ENCODE data around the gene RBBP8. TPM values are rescaled to one million over a fixed set of nuclear protein-coding genes. Genes with fewer than 3 reads are reported as not detected.

Gene RBBP8
- total RNA-seq, 3 donors from 2014 or later (not counting 1 experiment from before 2014, with no cell fraction given), result 11.6 to 18.7 (median 12.1) TPM

DNA sequence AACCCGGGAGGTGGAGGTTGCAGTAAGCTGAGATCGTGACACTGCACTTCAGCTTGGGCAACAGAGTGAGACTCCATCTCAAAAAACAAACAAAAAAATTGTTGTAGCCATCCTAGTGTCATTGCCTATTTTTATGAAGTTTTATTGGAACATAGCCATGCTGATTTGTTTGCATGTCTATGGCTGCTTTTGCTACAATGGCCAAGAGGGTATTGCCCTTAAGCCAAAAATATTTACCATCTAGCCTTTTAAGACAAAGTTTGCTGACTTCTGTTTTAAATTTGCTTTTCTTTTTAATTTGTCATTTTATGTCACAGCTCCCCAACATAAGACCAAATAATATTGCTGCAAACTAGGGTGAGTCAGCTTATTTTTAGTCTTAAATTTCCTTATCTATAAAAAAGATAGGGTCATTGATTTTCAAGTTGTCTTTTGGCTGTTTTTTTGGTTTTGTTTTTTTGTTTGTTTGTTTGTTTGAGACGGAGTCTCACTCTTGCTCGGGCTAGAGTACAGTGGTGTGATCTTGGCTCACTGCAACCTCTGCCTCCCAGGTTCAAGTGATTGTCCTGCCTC is 132.2 kb downstream of the RBBP8 start:
- Mint-ChIP-seq H3K27me3 (ENCODE audit: low read depth in 2 of 2) (no peaks in the 10 kb centered on the region), H3K4me1 (peaks cover 25 to 43% of the 10 kb centered on the region in 2 donors), H3K36me3 (no peaks in the 10 kb centered on the region), H3K27ac (no peak overlapping the region), H3K9me3 (peaks cover 0 to 6% of the 10 kb centered on the region in 2 donors), H3K4me3 (no peak overlapping the region)
- WGBS (ENCODE audit: insufficient coverage), result 99% methylated on average over 4 of the region's 4 CpGs
- Histone ChIP-seq H3K4me1 (ENCODE audit: control insufficient read depth, insufficient read depth, low read length) (peaks cover 31% of the 10 kb centered on the region), H3K36me3 (ENCODE audit: control insufficient read depth, insufficient read depth, low read length) (no peaks in the 10 kb centered on the region), H3K27me3 (ENCODE audit: control insufficient read depth, insufficient read depth, low read length) (no peaks in the 10 kb centered on the region), H3K27ac (ENCODE audit: low read length) (no peak overlapping the region), H3K4me3 (ENCODE audit: low read length) (no peak overlapping the region), H3K9me3 (ENCODE audit: control insufficient read depth, insufficient read depth, low read length) (peaks cover 3% of the 10 kb centered on the region)
- TF ChIP-seq, protein P1, sequence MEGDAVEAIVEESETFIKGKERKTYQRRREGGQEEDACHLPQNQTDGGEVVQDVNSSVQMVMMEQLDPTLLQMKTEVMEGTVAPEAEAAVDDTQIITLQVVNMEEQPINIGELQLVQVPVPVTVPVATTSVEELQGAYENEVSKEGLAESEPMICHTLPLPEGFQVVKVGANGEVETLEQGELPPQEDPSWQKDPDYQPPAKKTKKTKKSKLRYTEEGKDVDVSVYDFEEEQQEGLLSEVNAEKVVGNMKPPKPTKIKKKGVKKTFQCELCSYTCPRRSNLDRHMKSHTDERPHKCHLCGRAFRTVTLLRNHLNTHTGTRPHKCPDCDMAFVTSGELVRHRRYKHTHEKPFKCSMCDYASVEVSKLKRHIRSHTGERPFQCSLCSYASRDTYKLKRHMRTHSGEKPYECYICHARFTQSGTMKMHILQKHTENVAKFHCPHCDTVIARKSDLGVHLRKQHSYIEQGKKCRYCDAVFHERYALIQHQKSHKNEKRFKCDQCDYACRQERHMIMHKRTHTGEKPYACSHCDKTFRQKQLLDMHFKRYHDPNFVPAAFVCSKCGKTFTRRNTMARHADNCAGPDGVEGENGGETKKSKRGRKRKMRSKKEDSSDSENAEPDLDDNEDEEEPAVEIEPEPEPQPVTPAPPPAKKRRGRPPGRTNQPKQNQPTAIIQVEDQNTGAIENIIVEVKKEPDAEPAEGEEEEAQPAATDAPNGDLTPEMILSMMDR (IDR thresholded peaks at IDR 0.05), result no peak
- intact Hi-C loops (cut with micrococcal nuclease), result no loop called here
- DNase-seq, result no peak
- no peak for ATAC-seq

DNA sequence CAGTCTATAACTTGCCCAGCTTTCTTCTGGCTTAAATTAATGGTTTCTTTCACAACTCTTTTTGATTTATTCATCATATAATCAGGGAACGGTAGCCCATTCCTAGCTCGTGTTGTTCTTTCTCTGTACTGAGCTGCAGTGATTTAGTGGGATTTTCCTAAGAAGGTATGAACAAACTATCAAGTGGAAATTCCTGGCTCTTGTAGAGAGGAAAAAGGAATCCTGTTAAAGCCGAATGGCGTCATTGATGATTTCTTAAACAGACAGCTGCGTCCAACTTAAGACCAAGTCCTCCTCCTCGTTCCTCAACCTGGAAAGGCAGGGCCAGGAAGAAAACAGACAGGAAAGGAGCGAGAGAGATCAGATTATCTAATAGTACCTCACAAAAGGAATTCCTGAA is 132.9 kb downstream of the RBBP8 start:
- H3K4me3 Mint-ChIP-seq, result no peak overlapping the region
- Histone ChIP-seq H3K27ac (ENCODE audit: low read length) (no peak overlapping the region), H3K4me3 (ENCODE audit: low read length) (no peak overlapping the region), H3K4me1 (ENCODE audit: control insufficient read depth, insufficient read depth, low read length) (peaks cover 38% of the 10 kb centered on the region), H3K27me3 (ENCODE audit: control insufficient read depth, insufficient read depth, low read length) (no peaks in the 10 kb centered on the region), H3K9me3 (ENCODE audit: control insufficient read depth, insufficient read depth, low read length) (peaks cover 3% of the 10 kb centered on the region), H3K36me3 (ENCODE audit: control insufficient read depth, insufficient read depth, low read length) (no peaks in the 10 kb centered on the region)
- H3K4me1 Mint-ChIP-seq, result peaks cover 33 to 50% of the 10 kb centered on the region in 2 donors
- no peaks in the 10 kb centered on the region for H3K27me3 Mint-ChIP-seq (ENCODE audit: low read depth in 2 of 2)
- 98% methylated on average over 6 of the region's 7 CpGs for WGBS (ENCODE audit: insufficient coverage)
- no peak for ATAC-seq
- TF ChIP-seq, protein P1 (IDR thresholded peaks at IDR 0.05), result no peak
- H3K36me3 Mint-ChIP-seq, result no peaks in the 10 kb centered on the region
- peaks cover 0 to 6% of the 10 kb centered on the region in 2 donors for H3K9me3 Mint-ChIP-seq
- no peak for DNase-seq
- no peak overlapping the region for H3K27ac Mint-ChIP-seq
- intact Hi-C loops (cut with micrococcal nuclease), result no loop called here

DNA sequence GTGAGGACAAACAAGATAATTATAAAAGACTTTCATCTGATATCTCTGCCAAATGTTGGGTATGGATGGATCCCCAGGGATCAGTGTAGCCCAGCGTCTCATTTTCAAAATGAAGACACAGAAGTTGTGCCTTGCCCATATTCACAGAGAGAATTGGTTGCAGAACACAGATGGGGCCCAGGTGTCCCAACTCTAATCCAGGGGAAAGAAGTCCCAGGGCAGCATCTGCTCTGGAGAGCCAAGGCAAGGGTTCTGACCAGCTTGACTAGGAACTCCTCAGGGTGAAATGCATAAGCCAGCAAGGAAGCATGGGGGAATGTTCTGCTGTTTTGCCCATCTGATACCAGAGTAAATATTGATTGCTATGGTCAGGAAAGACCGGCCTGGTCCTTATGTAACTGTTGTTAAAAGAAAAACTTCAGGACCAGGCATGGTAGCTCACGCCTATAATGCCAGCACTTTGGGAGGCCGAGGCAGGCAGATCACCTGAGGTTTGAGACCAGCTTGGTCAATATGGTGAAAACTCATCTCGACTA is 133.4 kb downstream of the RBBP8 start:
- H3K36me3 ChIP-seq (ENCODE audit: control insufficient read depth, insufficient read depth, low read length), result no peaks in the 10 kb centered on the region
- TF ChIP-seq, protein P1 (IDR thresholded peaks at IDR 0.05), result no peak

DNA sequence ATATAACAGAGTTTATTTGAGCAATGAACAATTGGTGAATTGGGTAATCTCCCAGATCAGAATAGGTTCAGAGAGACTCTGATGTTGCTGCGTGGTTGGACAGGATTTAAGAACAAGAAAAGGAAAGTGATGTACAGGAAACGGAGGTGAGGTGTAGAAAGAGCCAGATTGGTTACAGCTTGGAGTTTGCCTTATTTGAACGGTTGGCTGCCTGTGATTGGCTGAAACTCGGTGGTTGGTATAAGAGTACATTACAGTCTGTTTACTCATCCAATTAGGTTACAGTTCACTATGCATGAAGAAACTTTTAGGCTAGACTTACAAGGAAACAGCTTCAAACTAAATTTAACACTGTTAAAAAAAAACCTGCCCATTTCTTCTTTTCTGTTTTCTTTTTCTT is 134.1 kb downstream of the RBBP8 start:
- H3K9me3 Mint-ChIP-seq, result peaks cover 0 to 6% of the 10 kb centered on the region in 2 donors
- no peak overlapping the region for H3K27ac Mint-ChIP-seq
- no peaks in the 10 kb centered on the region for H3K36me3 Mint-ChIP-seq
- Histone ChIP-seq H3K27ac (ENCODE audit: low read length) (no peak overlapping the region), H3K27me3 (ENCODE audit: control insufficient read depth, insufficient read depth, low read length) (no peaks in the 10 kb centered on the region), H3K36me3 (ENCODE audit: control insufficient read depth, insufficient read depth, low read length) (no peaks in the 10 kb centered on the region), H3K4me3 (ENCODE audit: low read length) (no peak overlapping the region), H3K9me3 (ENCODE audit: control insufficient read depth, insufficient read depth, low read length) (peaks cover 3% of the 10 kb centered on the region), H3K4me1 (ENCODE audit: control insufficient read depth, insufficient read depth, low read length) (peaks cover 50% of the 10 kb centered on the region)
- H3K4me1 Mint-ChIP-seq, result peaks cover 44 to 62% of the 10 kb centered on the region in 2 donors
- no peak overlapping the region for H3K4me3 Mint-ChIP-seq
- no peak for DNase-seq
- no peak for ATAC-seq
- no peaks in the 10 kb centered on the region for H3K27me3 Mint-ChIP-seq (ENCODE audit: low read depth in 2 of 2)
- intact Hi-C loops (cut with micrococcal nuclease), result no loop called here
- WGBS (ENCODE audit: insufficient coverage), result 58% methylated on average over 4 of the region's 4 CpGs
- TF ChIP-seq, protein P1 (IDR thresholded peaks at IDR 0.05), result no peak

More for the DNA sequence above, 133.4 kb downstream of the RBBP8 start:
- WGBS (ENCODE audit: insufficient coverage), result 97% methylated on average over 5 of the region's 5 CpGs
- Histone ChIP-seq H3K27ac (ENCODE audit: low read length) (no peak overlapping the region), H3K4me3 (ENCODE audit: low read length) (no peak overlapping the region), H3K4me1 (ENCODE audit: control insufficient read depth, insufficient read depth, low read length) (peaks cover 43% of the 10 kb centered on the region), H3K27me3 (ENCODE audit: control insufficient read depth, insufficient read depth, low read length) (no peaks in the 10 kb centered on the region), H3K9me3 (ENCODE audit: control insufficient read depth, insufficient read depth, low read length) (peaks cover 3% of the 10 kb centered on the region)
- intact Hi-C loops (cut with micrococcal nuclease), result no loop called here
- no peaks in the 10 kb centered on the region for H3K36me3 Mint-ChIP-seq
- peaks cover 0 to 6% of the 10 kb centered on the region in 2 donors for H3K9me3 Mint-ChIP-seq
- DNase-seq (no peak), ATAC-seq (no peak)
- H3K4me3 Mint-ChIP-seq, result no peak overlapping the region
- peaks cover 38 to 55% of the 10 kb centered on the region in 2 donors for H3K4me1 Mint-ChIP-seq
- H3K27me3 Mint-ChIP-seq (ENCODE audit: low read depth in 2 of 2), result no peaks in the 10 kb centered on the region
- no peak overlapping the region for H3K27ac Mint-ChIP-seq
